Lower leg skin (tissue), 3 donors: ENCODE measurements around the gene CGB8.

Experiments
- POLR2A ChIP-seq, 2 donors: fragments of 450-650 bp; IDR thresholded peaks; one replicate each; pipeline ENCODE4 v1.6.1; 2016 to 2017; ENCODE audit warnings: antibody characterized with exemption in 2 of 2, mild to moderate bottlenecking in 1 of 2, moderate library complexity in 1 of 2
- TF ChIP-seq, protein P1 (sequence below), 3 donors: fragments of 450-650 bp; IDR thresholded peaks; one replicate each; pipeline ENCODE4 v1.5.1; 2016; ENCODE audit warnings: antibody characterized with exemption in 3 of 3, mild to moderate bottlenecking in 3 of 3, moderate library complexity in 2 of 3

DNA sequence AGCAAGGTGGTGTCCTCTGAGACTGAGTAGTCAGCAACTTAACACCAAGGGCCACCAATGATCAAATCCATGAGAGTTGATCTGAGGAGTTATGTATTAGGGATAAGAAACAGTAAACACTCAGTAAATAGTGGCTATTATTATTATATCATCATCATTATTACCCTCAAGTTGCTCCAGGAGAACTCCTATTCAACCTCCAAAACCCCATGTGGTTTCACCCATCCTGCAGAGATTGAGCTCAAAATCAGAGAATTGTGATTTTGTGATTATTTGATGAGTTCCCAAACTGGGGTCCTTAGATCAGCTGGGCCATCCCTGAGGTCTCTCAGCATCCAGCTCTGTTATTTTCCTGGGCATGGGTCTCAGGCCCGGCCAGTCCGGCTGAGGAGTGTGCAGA lies 12.1 kb upstream of the CGB8 start:
- TF ChIP-seq, protein P1, sequence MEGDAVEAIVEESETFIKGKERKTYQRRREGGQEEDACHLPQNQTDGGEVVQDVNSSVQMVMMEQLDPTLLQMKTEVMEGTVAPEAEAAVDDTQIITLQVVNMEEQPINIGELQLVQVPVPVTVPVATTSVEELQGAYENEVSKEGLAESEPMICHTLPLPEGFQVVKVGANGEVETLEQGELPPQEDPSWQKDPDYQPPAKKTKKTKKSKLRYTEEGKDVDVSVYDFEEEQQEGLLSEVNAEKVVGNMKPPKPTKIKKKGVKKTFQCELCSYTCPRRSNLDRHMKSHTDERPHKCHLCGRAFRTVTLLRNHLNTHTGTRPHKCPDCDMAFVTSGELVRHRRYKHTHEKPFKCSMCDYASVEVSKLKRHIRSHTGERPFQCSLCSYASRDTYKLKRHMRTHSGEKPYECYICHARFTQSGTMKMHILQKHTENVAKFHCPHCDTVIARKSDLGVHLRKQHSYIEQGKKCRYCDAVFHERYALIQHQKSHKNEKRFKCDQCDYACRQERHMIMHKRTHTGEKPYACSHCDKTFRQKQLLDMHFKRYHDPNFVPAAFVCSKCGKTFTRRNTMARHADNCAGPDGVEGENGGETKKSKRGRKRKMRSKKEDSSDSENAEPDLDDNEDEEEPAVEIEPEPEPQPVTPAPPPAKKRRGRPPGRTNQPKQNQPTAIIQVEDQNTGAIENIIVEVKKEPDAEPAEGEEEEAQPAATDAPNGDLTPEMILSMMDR (IDR thresholded peaks at IDR 0.05), result no peak
- TF ChIP-seq POLR2A (IDR thresholded peaks at IDR 0.05), result no peak
